CD14-positive monocyte (primary cell): ENCODE results near the gene PEAK1. TPM values are rescaled to one million over a fixed set of nuclear protein-coding genes. Genes with fewer than 3 reads are reported as not detected.

Experiments
- DNase-seq, 3 donors: peaks; one replicate each; pipeline ENCODE4 v3.0.0-alpha.2; 2011 to 2022
- H2AFZ ChIP-seq: 2 replicates; pipeline ENCODE4 v1.6.0; 2012; ENCODE audit warnings: mild to moderate bottlenecking, low read depth, low read length, inconsistent platforms; ENCODE audit not compliant: insufficient read depth, poor library complexity, severe bottlenecking
- H3K27ac ChIP-seq, 2 donors: 1 replicate in 1 of 2; 2 replicates in 1 of 2; pipeline ENCODE4 v1.5.1; 2012 to 2013; ENCODE audit warnings: low read length in 2 of 2, control low read depth in 1 of 2, inconsistent platforms in 1 of 2, low read depth in 1 of 2, mild to moderate bottlenecking in 1 of 2
- H3K27me3 ChIP-seq, 2 donors: one replicate each; pipeline versions ENCODE4 v1.6.0 to v1.6.1; 2011 to 2013; ENCODE audit warnings: low read length in 2 of 2; ENCODE audit not compliant: control insufficient read depth in 2 of 2, insufficient read depth in 2 of 2
- H3K36me3 ChIP-seq, 2 donors: replicated peaks in 1 of 2; 1 replicate in 1 of 2; 2 replicates in 1 of 2; pipeline versions ENCODE4 v1.5.1 to v1.6.1; 2012 to 2013; ENCODE audit warnings: low read length in 2 of 2, control low read depth in 1 of 2, inconsistent platforms in 1 of 2, mild to moderate bottlenecking in 1 of 2; ENCODE audit not compliant: insufficient read depth in 2 of 2, control insufficient read depth in 1 of 2
- H3K4me1 ChIP-seq, 2 donors: 1 replicate in 1 of 2; 2 replicates in 1 of 2; pipeline versions ENCODE4 v1.5.1 to v1.6.1; 2012 to 2013; ENCODE audit warnings: low read length in 2 of 2, control low read depth in 1 of 2, inconsistent platforms in 1 of 2, mild to moderate bottlenecking in 1 of 2, moderate library complexity in 1 of 2; ENCODE audit not compliant: insufficient read depth in 2 of 2, control insufficient read depth in 1 of 2
- H3K4me2 ChIP-seq: replicated peaks from 2 replicates; pipeline ENCODE3; 2012; ENCODE audit warnings: low read length, moderate library complexity, mild to moderate bottlenecking; ENCODE audit not compliant: poor library complexity, severe bottlenecking; ENCODE audit errors: extremely low read depth
- H3K4me3 ChIP-seq, 3 experiments: fragments of 200-600 bp in 1 of 3; sonication (generic) in 1 of 3; replicated peaks in 1 of 3; 1 replicate in 2 of 3; 2 replicates in 1 of 3; pipeline ENCODE4 v1.5.1; 2011 to 2013; ENCODE audit warnings: low read length in 3 of 3, mild to moderate bottlenecking in 3 of 3, control low read depth in 2 of 3, low read depth in 2 of 3, inconsistent platforms in 1 of 3, moderate library complexity in 1 of 3
- H3K79me2 ChIP-seq: 2 replicates; pipeline ENCODE4 v1.6.0; 2012; ENCODE audit warnings: mild to moderate bottlenecking, control low read depth, inconsistent platforms, low read length, moderate library complexity; ENCODE audit not compliant: insufficient read depth
- H3K9ac ChIP-seq: 2 replicates; pipeline ENCODE4 v1.6.0; 2017; ENCODE audit warnings: low read length, mild to moderate bottlenecking; ENCODE audit not compliant: insufficient read depth, poor library complexity, severe bottlenecking
- H3K9me3 ChIP-seq, 2 donors: replicated peaks in 1 of 2; 1 replicate in 1 of 2; 2 replicates in 1 of 2; pipeline versions ENCODE4 v1.5.1 to v1.6.1; 2012 to 2013; ENCODE audit warnings: low read length in 2 of 2, control low read depth in 1 of 2; ENCODE audit not compliant: control insufficient read depth in 1 of 2, insufficient read depth in 1 of 2
- H4K20me1 ChIP-seq: 2 replicates; pipeline ENCODE4 v1.6.0; 2012; ENCODE audit warnings: mild to moderate bottlenecking, low read length, control low read depth, moderate library complexity; ENCODE audit not compliant: insufficient read depth
- H3K27ac Mint-ChIP-seq, 7 donors: one replicate each; pipeline ENCODE4 v1.8.0; 2020; ENCODE audit warnings: mild to moderate bottlenecking in 7 of 7, mixed read lengths in 7 of 7, moderate library complexity in 6 of 7, inconsistent platforms in 2 of 7
- H3K27me3 Mint-ChIP-seq, 3 donors: one replicate each; pipeline ENCODE4 v1.8.0; 2021 to 2022; ENCODE audit warnings: low read depth in 3 of 3, mild to moderate bottlenecking in 3 of 3, mixed read lengths in 3 of 3, moderate library complexity in 3 of 3, inconsistent platforms in 1 of 3
- H3K36me3 Mint-ChIP-seq, 2 donors: one replicate each; pipeline ENCODE4 v1.8.0; 2020; ENCODE audit warnings: mixed read lengths in 2 of 2, inconsistent platforms in 1 of 2, mild to moderate bottlenecking in 1 of 2
- H3K4me1 Mint-ChIP-seq: one replicate; pipeline ENCODE4 v1.8.0; 2020; ENCODE audit warnings: mild to moderate bottlenecking, mixed read lengths
- H3K4me3 Mint-ChIP-seq, 2 donors: one replicate each; pipeline ENCODE4 v1.8.0; 2020; ENCODE audit warnings: mild to moderate bottlenecking in 2 of 2, mixed read lengths in 2 of 2, moderate library complexity in 1 of 2
- H3K9me3 Mint-ChIP-seq, 7 donors: one replicate each; pipeline ENCODE4 v1.8.0; 2020 to 2022; ENCODE audit warnings: mixed read lengths in 7 of 7, mild to moderate bottlenecking in 6 of 7, moderate library complexity in 6 of 7, inconsistent platforms in 2 of 7
- WGBS: methylation state at CpG from one replicate; pipeline ENCODE4 v1.1.5; 2013; ENCODE audit warnings: missing lambda C conversion rate; ENCODE audit not compliant: insufficient coverage; 5-methylcytosine and 5-hydroxymethylcytosine counted together
- intact Hi-C, 2 donors: fragments of 100-400 bp; cut with micrococcal nuclease; formaldehyde crosslinking; loops; one replicate each; pipeline versions ENCODE4 v1.15.0 to v1.15.1; 2023
- polyA plus RNA-seq, 3 donors: library from polyadenylated mRNA; depleted of rRNA in 1 of 3; unstranded in 2 of 3; stranded (reverse) in 1 of 3; fragments of 300-500 nt in 2 of 3; fragments of >200 nt in 1 of 3; fragmentation: Illumina TruSeq in 2 of 3; gene quantifications; 1 replicate in 2 of 3; 2 replicates in 1 of 3; pipeline ENCODE4 v1.2.3, GENCODE V29; 2012 to 2021
- TF ChIP-seq, protein P1 (sequence below): fragments of 200-600 bp; IDR thresholded peaks from one replicate; pipeline ENCODE4 v1.8.0; 2022; ENCODE audit warnings: antibody characterized with exemption, mild to moderate bottlenecking

Gene PEAK1
- polyA plus RNA-seq, 3 donors = 0.85 to 8.7 (median 1.1) TPM

DNA sequence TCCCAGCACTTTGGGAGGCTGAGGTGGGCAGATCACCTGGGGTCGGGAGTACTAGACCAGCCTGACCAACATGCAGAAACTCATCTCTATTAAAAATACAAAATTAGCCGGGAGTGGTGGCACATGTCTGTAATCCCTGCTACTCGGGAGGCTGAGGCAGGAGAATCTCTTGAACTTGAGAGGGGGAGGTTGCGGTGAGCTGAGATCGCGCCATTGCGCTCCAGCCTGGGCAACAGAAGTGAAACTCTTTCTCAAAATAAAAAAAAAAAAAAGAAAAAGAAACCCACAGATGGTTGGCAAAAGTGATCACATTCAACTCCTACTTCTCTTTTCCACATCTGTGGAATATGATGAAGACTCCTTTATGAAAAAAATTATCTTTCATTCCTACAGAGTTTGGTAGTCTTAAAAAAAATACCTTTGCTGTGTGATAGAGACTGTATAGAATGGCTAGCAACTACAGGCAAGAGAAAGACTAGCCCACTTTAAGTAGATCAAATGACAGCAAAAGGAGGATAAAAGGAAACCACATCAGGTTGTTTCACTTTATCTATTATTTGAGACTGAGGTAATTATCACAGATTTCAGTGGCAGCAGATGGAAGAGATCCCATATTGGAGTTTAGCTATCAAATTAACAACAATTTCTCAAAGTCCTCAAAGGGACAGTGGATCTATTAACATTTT, 176.0 kb downstream of the PEAK1 start:
- H3K4me3 Mint-ChIP-seq = no peak overlapping the region
- H3K9me3 ChIP-seq = no peaks in the 10 kb centered on the region
- no peaks in the 10 kb centered on the region for H3K27me3 ChIP-seq
- no peaks in the 10 kb centered on the region for H3K36me3 ChIP-seq
- H3K4me1 ChIP-seq = no peaks in the 10 kb centered on the region
- no CpG with 5 or more reads among the region's 7 CpGs for WGBS
- H3K27me3 Mint-ChIP-seq = peaks cover 0 to 2% (median 0%) of the 10 kb centered on the region in 3 donors
- no peaks in the 10 kb centered on the region for H3K79me2 ChIP-seq
- intact Hi-C loops = no loop called here
- H3K9me3 Mint-ChIP-seq = peaks cover 0 to 5% (median 0%) of the 10 kb centered on the region in 7 donors
- no peaks in the 10 kb centered on the region for H4K20me1 ChIP-seq
- no peak overlapping the region for H3K27ac ChIP-seq
- peaks cover 11% of the 10 kb centered on the region in 2 donors for H3K36me3 Mint-ChIP-seq
- no peak overlapping the region for H3K9ac ChIP-seq
- TF ChIP-seq, protein P1, sequence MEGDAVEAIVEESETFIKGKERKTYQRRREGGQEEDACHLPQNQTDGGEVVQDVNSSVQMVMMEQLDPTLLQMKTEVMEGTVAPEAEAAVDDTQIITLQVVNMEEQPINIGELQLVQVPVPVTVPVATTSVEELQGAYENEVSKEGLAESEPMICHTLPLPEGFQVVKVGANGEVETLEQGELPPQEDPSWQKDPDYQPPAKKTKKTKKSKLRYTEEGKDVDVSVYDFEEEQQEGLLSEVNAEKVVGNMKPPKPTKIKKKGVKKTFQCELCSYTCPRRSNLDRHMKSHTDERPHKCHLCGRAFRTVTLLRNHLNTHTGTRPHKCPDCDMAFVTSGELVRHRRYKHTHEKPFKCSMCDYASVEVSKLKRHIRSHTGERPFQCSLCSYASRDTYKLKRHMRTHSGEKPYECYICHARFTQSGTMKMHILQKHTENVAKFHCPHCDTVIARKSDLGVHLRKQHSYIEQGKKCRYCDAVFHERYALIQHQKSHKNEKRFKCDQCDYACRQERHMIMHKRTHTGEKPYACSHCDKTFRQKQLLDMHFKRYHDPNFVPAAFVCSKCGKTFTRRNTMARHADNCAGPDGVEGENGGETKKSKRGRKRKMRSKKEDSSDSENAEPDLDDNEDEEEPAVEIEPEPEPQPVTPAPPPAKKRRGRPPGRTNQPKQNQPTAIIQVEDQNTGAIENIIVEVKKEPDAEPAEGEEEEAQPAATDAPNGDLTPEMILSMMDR = no peak
- peak overlapping the region in 1 of 7 donors; percentile 8 for H3K27ac Mint-ChIP-seq
- DNase-seq = no peak
- H2AFZ ChIP-seq = no peak overlapping the region
- no peak overlapping the region for H3K4me3 ChIP-seq
- H3K4me2 ChIP-seq = no peak overlapping the region
- H3K4me1 Mint-ChIP-seq = no peaks in the 10 kb centered on the region

DNA sequence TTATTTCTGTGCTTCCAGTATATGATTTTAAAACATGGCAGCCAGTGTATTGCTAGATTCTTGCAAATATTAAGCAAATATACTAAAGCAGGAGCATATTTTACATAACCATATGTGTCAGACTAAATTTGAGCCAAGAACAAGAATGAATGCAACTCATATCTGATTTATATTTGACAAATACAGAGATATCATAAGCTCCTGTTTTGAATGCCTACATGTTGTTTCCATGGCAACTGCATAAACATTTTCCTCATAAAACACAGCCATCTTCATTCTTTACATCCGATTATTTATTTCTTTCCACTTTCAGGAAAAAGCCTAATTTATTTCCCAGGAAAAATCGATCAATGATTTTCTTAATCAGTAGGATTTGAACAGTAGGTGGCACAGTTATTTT, 176.8 kb downstream of the PEAK1 start:
- Histone ChIP-seq H3K4me1 (no peaks in the 10 kb centered on the region), H3K4me2 (no peak overlapping the region), H4K20me1 (no peaks in the 10 kb centered on the region), H3K36me3 (no peaks in the 10 kb centered on the region), H3K27me3 (no peaks in the 10 kb centered on the region), H3K9ac (no peak overlapping the region), H2AFZ (no peak overlapping the region), H3K27ac (no peak overlapping the region), H3K9me3 (no peaks in the 10 kb centered on the region), H3K79me2 (no peaks in the 10 kb centered on the region), H3K4me3 (no peak overlapping the region)
- WGBS = no CpG with 5 or more reads among the region's 2 CpGs
- Mint-ChIP-seq H3K36me3 (peaks cover 9 to 10% of the 10 kb centered on the region in 2 donors), H3K4me3 (no peak overlapping the region), H3K4me1 (no peaks in the 10 kb centered on the region), H3K27ac (no peak overlapping the region), H3K9me3 (peaks cover 0 to 5% (median 0%) of the 10 kb centered on the region in 7 donors), H3K27me3 (peaks cover 0 to 2% (median 0%) of the 10 kb centered on the region in 3 donors)
- no peak for DNase-seq
- intact Hi-C loops = no loop called here
- TF ChIP-seq, protein P1 = no peak
